ENCODE measurements around the gene NKD1. TPM values are rescaled to one million over a fixed set of nuclear protein-coding genes. Genes with fewer than 3 reads are reported as not detected.

NKD1 gene
- total RNA-seq, 2 experiments from 2014 or later, result 0.91 to 1.1 TPM

- peaks cover 3% of the 10 kb centered on the region for H3K9me3 Mint-ChIP-seq
- no peaks in the 10 kb centered on the region for H3K4me1 Mint-ChIP-seq
- ATAC-seq (ENCODE audit: low read depth), result no peak
- H3K36me3 Mint-ChIP-seq, result no peaks in the 10 kb centered on the region
- DNase-seq, result no peak
- peaks cover 41% of the 10 kb centered on the region for H3K27me3 Mint-ChIP-seq
- no peak overlapping the region for H3K4me3 Mint-ChIP-seq
- POLR2A ChIA-PET, result no interaction called here
- H3K27ac Mint-ChIP-seq, result no peak overlapping the region
Observed at GRCh38 chr16:50537533-50538290, 10.5 kb upstream of the NKD1 start.

- no peaks in the 10 kb centered on the region for H3K4me1 Mint-ChIP-seq
- DNase-seq (no peak), ATAC-seq (ENCODE audit: low read depth) (no peak)
- no peaks in the 10 kb centered on the region for H3K36me3 Mint-ChIP-seq
- no peak overlapping the region for H3K27ac Mint-ChIP-seq
- POLR2A ChIA-PET, result no interaction called here
- peaks cover 7% of the 10 kb centered on the region for H3K9me3 Mint-ChIP-seq
- H3K4me3 Mint-ChIP-seq, result no peak overlapping the region
- peaks cover 49% of the 10 kb centered on the region for H3K27me3 Mint-ChIP-seq
Observed at GRCh38 chr16:50538411-50539052, 9.7 kb upstream of the NKD1 start.

GRCh38 chr16:50539053-50539695 is 9.0 kb upstream of the NKD1 start:
- Mint-ChIP-seq H3K36me3 (no peaks in the 10 kb centered on the region), H3K4me3 (no peak overlapping the region), H3K27ac (no peak overlapping the region), H3K9me3 (peaks cover 12% of the 10 kb centered on the region), H3K4me1 (no peaks in the 10 kb centered on the region), H3K27me3 (peaks cover 55% of the 10 kb centered on the region)
- DNase-seq (no peak), ATAC-seq (ENCODE audit: low read depth) (no peak)
- POLR2A ChIA-PET, result no interaction called here

- Mint-ChIP-seq H3K36me3 (no peaks in the 10 kb centered on the region), H3K9me3 (peaks cover 16% of the 10 kb centered on the region), H3K27me3 (peaks cover 63% of the 10 kb centered on the region), H3K4me3 (no peak overlapping the region), H3K4me1 (no peaks in the 10 kb centered on the region), H3K27ac (no peak overlapping the region)
- ATAC-seq (ENCODE audit: low read depth) (no peak), DNase-seq (no peak)
- POLR2A ChIA-PET, result no interaction called here
Observed at GRCh38 chr16:50539822-50540710, 8.1 kb upstream of the NKD1 start.

GRCh38 chr16:50540711-50541007 is 7.5 kb upstream of the NKD1 start:
- no peaks in the 10 kb centered on the region for H3K4me1 Mint-ChIP-seq
- no peak overlapping the region for H3K4me3 Mint-ChIP-seq
- no peak for DNase-seq
- no peak overlapping the region for H3K27ac Mint-ChIP-seq
- ATAC-seq (ENCODE audit: low read depth), result no peak
- no peaks in the 10 kb centered on the region for H3K36me3 Mint-ChIP-seq
- POLR2A ChIA-PET, result no interaction called here
- peaks cover 16% of the 10 kb centered on the region for H3K9me3 Mint-ChIP-seq
- H3K27me3 Mint-ChIP-seq, result peaks cover 67% of the 10 kb centered on the region

- POLR2A ChIA-PET, result no interaction called here
- H3K4me3 Mint-ChIP-seq, result no peak overlapping the region
- peaks cover 7% of the 10 kb centered on the region for H3K4me1 Mint-ChIP-seq
- no peak overlapping the region for H3K27ac Mint-ChIP-seq
- H3K9me3 Mint-ChIP-seq, result peaks cover 16% of the 10 kb centered on the region
- H3K36me3 Mint-ChIP-seq, result no peaks in the 10 kb centered on the region
- ATAC-seq (ENCODE audit: low read depth) (no peak), DNase-seq (no peak)
- peaks cover 76% of the 10 kb centered on the region for H3K27me3 Mint-ChIP-seq
Observed at GRCh38 chr16:50542703-50543102, 5.5 kb upstream of the NKD1 start.

- H3K4me1 Mint-ChIP-seq, result peaks cover 9% of the 10 kb centered on the region
- POLR2A ChIA-PET, result no interaction called here
- peaks cover 78% of the 10 kb centered on the region for H3K27me3 Mint-ChIP-seq
- peaks cover 16% of the 10 kb centered on the region for H3K9me3 Mint-ChIP-seq
- H3K27ac Mint-ChIP-seq, result no peak overlapping the region
- H3K36me3 Mint-ChIP-seq, result no peaks in the 10 kb centered on the region
- H3K4me3 Mint-ChIP-seq, result no peak overlapping the region
- ATAC-seq (ENCODE audit: low read depth), result no peak
- no peak for DNase-seq
Observed at GRCh38 chr16:50546125-50546524, 2.1 kb upstream of the NKD1 start.

GRCh38 chr16:50547340-50548124 is 664 bp upstream of the NKD1 start:
- Mint-ChIP-seq H3K4me1 (peaks cover 9% of the 10 kb centered on the region), H3K9me3 (peaks cover 13% of the 10 kb centered on the region), H3K27ac (peak overlapping the region; percentile 79), H3K36me3 (no peaks in the 10 kb centered on the region), H3K4me3 (peak overlapping the region; percentile 81), H3K27me3 (peaks cover 75% of the 10 kb centered on the region)
- DNase-seq (peak; percentile 82), ATAC-seq (ENCODE audit: low read depth) (peak; percentile 73)
- POLR2A ChIA-PET, result no interaction called here

- Mint-ChIP-seq H3K4me1 (peaks cover 9% of the 10 kb centered on the region), H3K27me3 (peaks cover 67% of the 10 kb centered on the region)
Observed at GRCh38 chr16:50548909-50549560, 839 bp downstream of the NKD1 start.

GRCh38 chr16:50549561-50549915 is 1.3 kb downstream of the NKD1 start:
- ATAC-seq (ENCODE audit: low read depth) (no peak), DNase-seq (no peak)
- Mint-ChIP-seq H3K9me3 (peaks cover 2% of the 10 kb centered on the region), H3K4me1 (peaks cover 9% of the 10 kb centered on the region), H3K4me3 (peak overlapping the region; percentile 25), H3K36me3 (no peaks in the 10 kb centered on the region), H3K27me3 (peaks cover 64% of the 10 kb centered on the region), H3K27ac (no peak overlapping the region)
- POLR2A ChIA-PET, result no interaction called here

More at GRCh38 chr16:50548909-50549560, 839 bp downstream of the NKD1 start:
- peak overlapping the region; percentile 50 for H3K27ac Mint-ChIP-seq
- POLR2A ChIA-PET, result no interaction called here
- no peak for DNase-seq
- peak overlapping the region; percentile 63 for H3K4me3 Mint-ChIP-seq
- H3K9me3 Mint-ChIP-seq, result peaks cover 4% of the 10 kb centered on the region
- no peaks in the 10 kb centered on the region for H3K36me3 Mint-ChIP-seq
- no peak for ATAC-seq (ENCODE audit: low read depth)

- ATAC-seq (ENCODE audit: low read depth) (no peak), DNase-seq (no peak)
- peaks cover 59% of the 10 kb centered on the region for H3K27me3 Mint-ChIP-seq
- no peaks in the 10 kb centered on the region for H3K36me3 Mint-ChIP-seq
- H3K4me3 Mint-ChIP-seq, result no peak overlapping the region
- H3K4me1 Mint-ChIP-seq, result peaks cover 9% of the 10 kb centered on the region
- POLR2A ChIA-PET, result no interaction called here
- H3K27ac Mint-ChIP-seq, result no peak overlapping the region
- H3K9me3 Mint-ChIP-seq, result no peaks in the 10 kb centered on the region
Observed at GRCh38 chr16:50550035-50550434, 1.8 kb downstream of the NKD1 start.

GRCh38 chr16:50550866-50551641 is 2.9 kb downstream of the NKD1 start:
- POLR2A ChIA-PET, result no interaction called here
- DNase-seq, result no peak
- no peak for ATAC-seq (ENCODE audit: low read depth)
- peaks cover 49% of the 10 kb centered on the region for H3K27me3 Mint-ChIP-seq
- H3K4me3 Mint-ChIP-seq, result no peak overlapping the region
- H3K9me3 Mint-ChIP-seq, result no peaks in the 10 kb centered on the region
- H3K27ac Mint-ChIP-seq, result no peak overlapping the region
- H3K4me1 Mint-ChIP-seq, result peaks cover 9% of the 10 kb centered on the region
- no peaks in the 10 kb centered on the region for H3K36me3 Mint-ChIP-seq
